Spleen (tissue), 7 donors: ENCODE results near the gene KCNQ5.

Experiments
- POLR2AphosphoS5 ChIP-seq, 3 donors: sonication (generic); formaldehyde crosslinking; IDR thresholded peaks; one replicate each; pipeline ENCODE4 v1.5.1; 2017; ENCODE audit warnings: antibody characterized with exemption in 3 of 3
- TF ChIP-seq, protein P1 (sequence below), 11 experiments: fragments of 200-600 bp in 7 of 11; fragments of 450-650 bp in 4 of 11; sonication (generic) in 4 of 11; IDR thresholded peaks in 8 of 11; conservative IDR thresholded peaks in 3 of 11; 1 replicate in 7 of 11; 2 replicates in 4 of 11; pipeline versions ENCODE4 v1.4.0 to v1.8.0; 2016 to 2021; ENCODE audit warnings: antibody characterized with exemption in 11 of 11, inconsistent platforms in 4 of 11, mild to moderate bottlenecking in 1 of 11
- donor health status: DM: no; HTN: no; CAD: no; lungs with moderate emphysema.
- donor health status: DM: no; HTN: no; CAD: no.
- donor health status: DM: no; HTN: no; CAD: no.

- TF ChIP-seq, protein P1, sequence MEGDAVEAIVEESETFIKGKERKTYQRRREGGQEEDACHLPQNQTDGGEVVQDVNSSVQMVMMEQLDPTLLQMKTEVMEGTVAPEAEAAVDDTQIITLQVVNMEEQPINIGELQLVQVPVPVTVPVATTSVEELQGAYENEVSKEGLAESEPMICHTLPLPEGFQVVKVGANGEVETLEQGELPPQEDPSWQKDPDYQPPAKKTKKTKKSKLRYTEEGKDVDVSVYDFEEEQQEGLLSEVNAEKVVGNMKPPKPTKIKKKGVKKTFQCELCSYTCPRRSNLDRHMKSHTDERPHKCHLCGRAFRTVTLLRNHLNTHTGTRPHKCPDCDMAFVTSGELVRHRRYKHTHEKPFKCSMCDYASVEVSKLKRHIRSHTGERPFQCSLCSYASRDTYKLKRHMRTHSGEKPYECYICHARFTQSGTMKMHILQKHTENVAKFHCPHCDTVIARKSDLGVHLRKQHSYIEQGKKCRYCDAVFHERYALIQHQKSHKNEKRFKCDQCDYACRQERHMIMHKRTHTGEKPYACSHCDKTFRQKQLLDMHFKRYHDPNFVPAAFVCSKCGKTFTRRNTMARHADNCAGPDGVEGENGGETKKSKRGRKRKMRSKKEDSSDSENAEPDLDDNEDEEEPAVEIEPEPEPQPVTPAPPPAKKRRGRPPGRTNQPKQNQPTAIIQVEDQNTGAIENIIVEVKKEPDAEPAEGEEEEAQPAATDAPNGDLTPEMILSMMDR (IDR thresholded peaks at IDR 0.05 in 8 of 11, conservative IDR thresholded peaks at IDR 0.05 in 3 of 11), result no peak
- TF ChIP-seq POLR2AphosphoS5 (IDR thresholded peaks at IDR 0.05), result no peak
These were observed 291.9 kb downstream of the KCNQ5 start for GRCh38 chr6:72913797-72914196.
